Activated naive CD4-positive, alpha-beta T cell treated with anti-CD3 and anti-CD28 coated beads, Interleukin-2, amount 10 ng/mL, durations not matched to agents 7 days and 5 days (primary cell): ENCODE measurements around the gene ADAM12.

Experiments used
- CTCF ChIA-PET: fragments of 350-600 bp; sonication (Branson Sonifier 250); formaldehyde crosslinking; loops from one replicate; lab custom pipeline; 2021; ENCODE audit warnings: antibody characterized with exemption; lab: Charles Lee
- DNase-seq: peaks from one replicate; pipeline ENCODE4 v3.0.0-alpha.2; 2020
- H3K27ac Mint-ChIP-seq: one replicate; pipeline ENCODE4 v1.8.0; 2021; ENCODE audit warnings: mild to moderate bottlenecking, moderate library complexity, mixed read lengths
- H3K27me3 Mint-ChIP-seq: one replicate; pipeline ENCODE4 v1.8.0; 2021; ENCODE audit warnings: mild to moderate bottlenecking, mixed read lengths
- H3K36me3 Mint-ChIP-seq: one replicate; pipeline ENCODE4 v1.8.0; 2021; ENCODE audit warnings: mixed read lengths
- H3K4me1 Mint-ChIP-seq: one replicate; pipeline ENCODE4 v1.8.0; 2021; ENCODE audit warnings: mixed read lengths
- H3K4me3 Mint-ChIP-seq: one replicate; pipeline ENCODE4 v1.8.0; 2021; ENCODE audit warnings: mild to moderate bottlenecking, moderate library complexity, mixed read lengths
- H3K9me3 Mint-ChIP-seq: one replicate; pipeline ENCODE4 v1.8.0; 2021; ENCODE audit warnings: mixed read lengths

Gene ADAM12

GRCh38 chr10:126336801-126337200 is 51.5 kb downstream of the ADAM12 start:
- Mint-ChIP-seq H3K27ac (no peak overlapping the region), H3K4me3 (no peak overlapping the region), H3K4me1 (no peaks in the 10 kb centered on the region), H3K9me3 (peaks cover 7% of the 10 kb centered on the region), H3K27me3 (no peaks in the 10 kb centered on the region), H3K36me3 (no peaks in the 10 kb centered on the region)
- DNase-seq: no peak
- CTCF ChIA-PET: no interaction called here

- no peaks in the 10 kb centered on the region for H3K27me3 Mint-ChIP-seq
- H3K4me3 Mint-ChIP-seq: no peak overlapping the region
- CTCF ChIA-PET: no interaction called here
- no peaks in the 10 kb centered on the region for H3K36me3 Mint-ChIP-seq
- no peak overlapping the region for H3K27ac Mint-ChIP-seq
- peaks cover 5% of the 10 kb centered on the region for H3K9me3 Mint-ChIP-seq
- no peak for DNase-seq
- H3K4me1 Mint-ChIP-seq: no peaks in the 10 kb centered on the region
These were observed 54.0 kb downstream of the ADAM12 start for GRCh38 chr10:126334272-126334671.

DNA sequence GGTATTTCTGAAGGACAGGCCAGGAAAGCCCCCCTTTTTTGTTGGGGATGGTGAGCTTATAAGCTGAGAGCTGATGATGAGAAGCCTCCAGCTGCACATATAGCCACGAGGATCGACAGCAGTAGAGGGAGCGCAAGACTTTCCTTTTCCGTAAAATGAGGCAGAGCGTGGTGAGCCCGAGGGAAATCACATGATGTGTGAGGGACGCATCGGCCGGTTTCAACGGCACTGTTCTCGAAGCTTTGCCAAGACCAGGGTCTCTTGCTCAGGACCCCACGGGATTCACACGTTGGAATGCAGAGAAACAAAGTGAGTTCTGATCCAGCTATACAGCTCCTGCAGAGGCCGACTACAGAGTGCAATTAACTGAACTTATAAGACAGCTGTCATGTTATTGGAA is 55.7 kb downstream of the ADAM12 start:
- no peaks in the 10 kb centered on the region for H3K4me1 Mint-ChIP-seq
- H3K9me3 Mint-ChIP-seq: peaks cover 3% of the 10 kb centered on the region
- no peak overlapping the region for H3K4me3 Mint-ChIP-seq
- no peak overlapping the region for H3K27ac Mint-ChIP-seq
- H3K27me3 Mint-ChIP-seq: no peaks in the 10 kb centered on the region
- no peak for DNase-seq
- H3K36me3 Mint-ChIP-seq: no peaks in the 10 kb centered on the region
- CTCF ChIA-PET: no interaction called here

DNA sequence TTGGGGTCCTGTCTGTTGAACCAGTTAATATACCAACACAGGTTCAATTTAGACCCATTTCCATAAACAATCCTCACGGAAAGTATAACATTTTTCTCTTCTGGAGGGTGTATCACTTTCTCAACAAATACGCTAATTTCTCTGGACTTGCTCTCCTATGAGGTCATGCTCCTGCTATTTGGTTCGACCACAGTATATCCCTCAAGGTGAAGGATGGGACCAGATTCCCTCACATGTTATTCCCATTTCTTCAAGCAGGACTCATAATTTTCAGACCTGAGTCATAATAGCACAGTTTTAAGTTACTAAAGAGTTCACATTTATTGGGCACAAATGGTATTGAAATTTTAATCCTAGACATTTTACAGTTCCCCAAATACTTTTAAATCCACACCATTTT is 57.2 kb downstream of the ADAM12 start:
- peaks cover 4% of the 10 kb centered on the region for H3K9me3 Mint-ChIP-seq
- DNase-seq: no peak
- no peaks in the 10 kb centered on the region for H3K36me3 Mint-ChIP-seq
- H3K4me3 Mint-ChIP-seq: no peak overlapping the region
- H3K4me1 Mint-ChIP-seq: no peaks in the 10 kb centered on the region
- no peak overlapping the region for H3K27ac Mint-ChIP-seq
- no peaks in the 10 kb centered on the region for H3K27me3 Mint-ChIP-seq
- CTCF ChIA-PET: no interaction called here

- H3K27ac Mint-ChIP-seq: no peak overlapping the region
- H3K4me1 Mint-ChIP-seq: no peaks in the 10 kb centered on the region
- H3K9me3 Mint-ChIP-seq: peaks cover 1% of the 10 kb centered on the region
- DNase-seq: no peak
- CTCF ChIA-PET: no interaction called here
- H3K27me3 Mint-ChIP-seq: no peaks in the 10 kb centered on the region
- H3K4me3 Mint-ChIP-seq: no peak overlapping the region
- no peaks in the 10 kb centered on the region for H3K36me3 Mint-ChIP-seq
These were observed 63.5 kb downstream of the ADAM12 start for GRCh38 chr10:126324826-126325225.

DNA sequence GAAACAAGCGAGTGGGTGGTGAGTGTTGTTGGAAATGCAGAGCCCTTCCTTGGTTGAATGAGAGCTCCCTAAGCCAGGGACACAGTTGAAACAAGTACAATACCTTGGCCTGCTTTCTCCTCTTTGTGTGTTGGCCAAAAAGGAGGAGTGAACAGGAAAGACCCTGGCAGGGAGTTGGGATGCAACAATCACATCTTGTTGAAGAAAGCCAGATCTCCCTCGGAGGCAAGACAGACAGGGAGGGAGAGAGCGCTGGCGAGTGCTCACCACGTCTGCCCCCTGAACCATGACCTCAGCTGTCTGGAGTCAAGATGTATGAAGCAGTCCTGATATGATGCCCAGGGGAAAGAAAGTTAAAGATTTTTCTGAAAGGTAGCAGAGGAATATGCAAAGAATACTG is 66.8 kb downstream of the ADAM12 start:
- DNase-seq: no peak
- no peaks in the 10 kb centered on the region for H3K9me3 Mint-ChIP-seq
- no peak overlapping the region for H3K27ac Mint-ChIP-seq
- no peak overlapping the region for H3K4me3 Mint-ChIP-seq
- no peaks in the 10 kb centered on the region for H3K36me3 Mint-ChIP-seq
- H3K4me1 Mint-ChIP-seq: no peaks in the 10 kb centered on the region
- CTCF ChIA-PET: no interaction called here
- no peaks in the 10 kb centered on the region for H3K27me3 Mint-ChIP-seq

- H3K9me3 Mint-ChIP-seq: peaks cover 6% of the 10 kb centered on the region
- H3K4me3 Mint-ChIP-seq: no peak overlapping the region
- H3K4me1 Mint-ChIP-seq: no peaks in the 10 kb centered on the region
- DNase-seq: no peak
- no peaks in the 10 kb centered on the region for H3K27me3 Mint-ChIP-seq
- CTCF ChIA-PET: no interaction called here
- no peak overlapping the region for H3K27ac Mint-ChIP-seq
- no peaks in the 10 kb centered on the region for H3K36me3 Mint-ChIP-seq
These were observed 70.5 kb downstream of the ADAM12 start for GRCh38 chr10:126317751-126318150.

GRCh38 chr10:126315494-126316177 is 72.6 kb downstream of the ADAM12 start:
- H3K27me3 Mint-ChIP-seq: no peaks in the 10 kb centered on the region
- H3K9me3 Mint-ChIP-seq: peaks cover 6% of the 10 kb centered on the region
- DNase-seq: no peak
- H3K36me3 Mint-ChIP-seq: no peaks in the 10 kb centered on the region
- H3K4me1 Mint-ChIP-seq: no peaks in the 10 kb centered on the region
- CTCF ChIA-PET: no interaction called here
- H3K27ac Mint-ChIP-seq: no peak overlapping the region
- H3K4me3 Mint-ChIP-seq: no peak overlapping the region

- no peaks in the 10 kb centered on the region for H3K36me3 Mint-ChIP-seq
- no peaks in the 10 kb centered on the region for H3K4me1 Mint-ChIP-seq
- H3K27ac Mint-ChIP-seq: no peak overlapping the region
- no peak for DNase-seq
- peaks cover 6% of the 10 kb centered on the region for H3K9me3 Mint-ChIP-seq
- CTCF ChIA-PET: no interaction called here
- no peak overlapping the region for H3K4me3 Mint-ChIP-seq
- no peaks in the 10 kb centered on the region for H3K27me3 Mint-ChIP-seq
These were observed 73.3 kb downstream of the ADAM12 start for GRCh38 chr10:126314863-126315493.

GRCh38 chr10:126312167-126312566 is 76.1 kb downstream of the ADAM12 start:
- no peaks in the 10 kb centered on the region for H3K36me3 Mint-ChIP-seq

DNA sequence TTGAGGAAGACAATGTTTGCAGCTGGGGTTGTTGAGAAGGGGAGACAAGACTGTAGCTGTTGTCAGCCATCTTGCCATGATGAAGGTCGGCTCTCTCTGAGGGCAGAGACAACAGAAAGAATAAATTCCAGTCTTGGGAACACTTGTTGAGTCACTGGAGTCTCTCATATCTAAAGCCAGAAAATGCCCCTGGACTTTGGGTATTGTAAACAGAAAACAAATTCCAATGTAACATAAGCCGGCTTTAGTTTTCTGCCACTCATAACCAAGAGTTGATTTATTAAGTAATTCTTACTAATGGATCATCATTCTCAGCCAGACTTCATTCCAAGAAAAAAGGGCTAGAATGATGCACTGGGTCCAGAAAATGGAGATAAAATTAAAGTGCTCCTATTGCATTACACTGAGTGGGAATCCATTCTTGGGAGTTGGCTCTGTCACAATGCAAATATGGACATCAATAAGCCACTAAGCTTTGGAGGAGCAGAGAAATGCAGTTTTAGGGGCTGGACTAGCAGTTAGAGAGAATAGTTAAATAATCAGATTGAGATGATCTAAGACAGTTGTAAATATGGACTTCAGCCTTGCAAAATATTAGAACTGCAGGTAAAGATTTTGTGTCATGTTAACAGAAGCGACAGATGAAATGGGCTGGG is 78.9 kb downstream of the ADAM12 start:
- Mint-ChIP-seq H3K27me3 (no peaks in the 10 kb centered on the region), H3K4me1 (no peaks in the 10 kb centered on the region), H3K36me3 (no peaks in the 10 kb centered on the region), H3K4me3 (no peak overlapping the region), H3K9me3 (peaks cover 6% of the 10 kb centered on the region), H3K27ac (no peak overlapping the region)
- no peak for DNase-seq
- CTCF ChIA-PET: no interaction called here

More at GRCh38 chr10:126312167-126312566, 76.1 kb downstream of the ADAM12 start:
- Mint-ChIP-seq H3K9me3 (peaks cover 6% of the 10 kb centered on the region), H3K4me3 (no peak overlapping the region), H3K27ac (no peak overlapping the region), H3K27me3 (no peaks in the 10 kb centered on the region), H3K4me1 (no peaks in the 10 kb centered on the region)
- no peak for DNase-seq
- CTCF ChIA-PET: no interaction called here

DNA sequence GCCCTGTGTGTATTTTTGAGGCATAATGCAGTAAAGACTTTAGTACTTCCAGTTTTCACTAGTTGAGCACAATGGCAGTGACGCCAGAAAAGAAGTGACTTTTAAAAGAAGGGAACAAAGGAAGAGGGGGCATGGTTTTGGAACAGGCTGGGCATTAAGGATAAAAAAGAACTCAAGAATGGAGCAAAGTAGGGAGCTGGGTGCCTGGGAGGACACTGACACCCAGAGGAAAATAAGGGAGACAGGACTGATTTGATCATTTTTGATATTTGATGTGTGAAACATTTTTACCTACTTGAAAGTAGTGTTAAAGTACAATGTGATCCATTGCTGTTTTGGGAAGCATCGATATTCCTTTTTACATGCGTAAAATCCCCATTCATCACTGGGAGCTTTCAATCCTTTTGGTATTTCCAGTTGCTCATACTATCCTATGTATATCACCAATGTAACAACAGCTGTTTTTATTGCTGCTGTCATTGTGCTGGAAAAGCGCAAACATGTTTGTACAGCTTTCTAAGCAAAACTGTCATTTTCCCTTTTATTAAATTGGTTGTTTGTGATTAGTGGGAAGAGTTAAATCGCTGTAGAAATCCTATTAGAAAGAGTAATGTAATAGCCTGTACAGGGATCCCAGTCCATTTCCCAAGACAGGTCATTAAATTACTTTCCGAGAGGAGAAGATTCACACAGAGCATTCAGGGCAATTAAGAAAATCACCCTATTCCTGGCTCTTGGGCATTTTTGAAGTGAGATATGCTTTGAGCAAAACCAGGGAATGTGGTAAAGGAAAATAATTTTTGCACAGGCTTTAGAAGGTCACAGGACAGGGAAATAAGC is 85.2 kb downstream of the ADAM12 start:
- H3K36me3 Mint-ChIP-seq: no peaks in the 10 kb centered on the region
- no peak for DNase-seq
- no peak overlapping the region for H3K4me3 Mint-ChIP-seq
- H3K27ac Mint-ChIP-seq: no peak overlapping the region
- CTCF ChIA-PET: no interaction called here
- H3K27me3 Mint-ChIP-seq: no peaks in the 10 kb centered on the region
- H3K9me3 Mint-ChIP-seq: peaks cover 2% of the 10 kb centered on the region
- no peaks in the 10 kb centered on the region for H3K4me1 Mint-ChIP-seq

GRCh38 chr10:126302476-126302756 is 85.9 kb downstream of the ADAM12 start:
- no peaks in the 10 kb centered on the region for H3K36me3 Mint-ChIP-seq
- H3K4me1 Mint-ChIP-seq: no peaks in the 10 kb centered on the region
- H3K4me3 Mint-ChIP-seq: no peak overlapping the region
- H3K27me3 Mint-ChIP-seq: no peaks in the 10 kb centered on the region
- no peak for DNase-seq
- peaks cover 2% of the 10 kb centered on the region for H3K9me3 Mint-ChIP-seq
- CTCF ChIA-PET: no interaction called here
- H3K27ac Mint-ChIP-seq: no peak overlapping the region

- no peak for DNase-seq
- Mint-ChIP-seq H3K27me3 (no peaks in the 10 kb centered on the region), H3K36me3 (no peaks in the 10 kb centered on the region), H3K27ac (no peak overlapping the region), H3K4me1 (no peaks in the 10 kb centered on the region), H3K4me3 (no peak overlapping the region), H3K9me3 (peaks cover 2% of the 10 kb centered on the region)
- CTCF ChIA-PET: no interaction called here
These were observed 86.4 kb downstream of the ADAM12 start for GRCh38 chr10:126301701-126302475.
